Stimulated activated CD8-positive, alpha-beta memory T cell treated with anti-CD3 and anti-CD28 coated beads, Interleukin-2, amount 100 ng/mL, for 48 hours (primary cell): ENCODE measurements around the gene KCNQ5.

Source experiments
- DNase-seq, 2 donors: peaks; one replicate each; pipeline ENCODE4 v3.0.0-alpha.2; 2020; ENCODE audit warnings: low read depth in 2 of 2

KCNQ5 gene

DNA sequence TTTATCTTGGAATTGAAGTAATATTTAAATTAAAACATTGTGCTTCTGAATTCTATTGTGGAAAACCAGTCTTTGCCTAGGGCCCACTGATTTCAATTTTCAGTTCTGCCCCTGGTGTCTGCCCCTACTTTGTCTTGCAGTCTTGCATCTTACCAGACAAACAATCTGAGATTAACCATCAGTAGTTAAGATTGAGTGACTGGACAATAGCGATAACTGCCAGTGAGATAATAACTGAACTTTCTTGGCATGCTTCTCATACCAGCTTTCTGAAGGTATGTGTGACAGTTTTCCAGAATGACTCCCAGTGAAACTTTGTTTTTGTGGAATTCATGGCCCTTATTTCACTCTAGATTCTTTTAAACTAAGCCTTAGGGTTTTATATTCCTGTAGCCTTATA is 53.5 kb downstream of the KCNQ5 start:
- no peak for DNase-seq

DNA sequence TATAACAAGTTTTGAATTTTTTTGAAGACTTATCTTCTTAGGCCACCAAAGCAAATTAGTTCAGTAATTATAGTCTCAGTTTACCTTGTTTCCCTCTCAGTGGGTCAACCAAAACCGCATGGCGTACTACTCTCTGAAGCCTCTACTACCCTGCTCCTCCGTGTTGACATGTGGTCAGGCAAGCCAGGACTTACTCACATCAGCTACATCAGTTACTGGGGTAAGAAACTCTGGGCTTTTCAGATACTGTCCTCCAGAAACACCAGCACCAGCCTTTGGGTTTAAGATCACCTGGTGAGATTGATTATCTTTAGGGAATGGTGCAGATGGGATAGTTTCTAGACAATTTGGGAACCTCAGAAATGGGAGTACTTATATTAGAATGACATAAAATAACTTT is 55.1 kb downstream of the KCNQ5 start:
- DNase-seq = no peak

DNA sequence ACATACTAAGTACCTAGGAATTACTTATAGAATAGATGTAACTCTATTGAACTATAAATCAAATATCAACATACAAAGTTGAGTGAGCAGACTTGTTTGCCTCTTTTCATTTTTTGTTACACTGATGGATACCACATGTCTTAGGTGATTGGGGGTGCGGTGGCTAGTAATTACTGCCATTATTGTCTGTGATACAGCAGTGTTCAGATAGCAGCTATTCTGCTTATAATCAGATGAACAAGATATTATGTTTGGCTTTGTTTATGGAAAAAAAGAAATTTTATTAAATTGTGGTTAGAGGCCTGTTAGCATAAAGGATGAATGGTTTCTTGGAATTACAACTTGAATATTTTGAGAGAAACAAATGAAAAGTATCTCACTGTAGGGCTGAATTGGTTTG is 55.9 kb downstream of the KCNQ5 start:
- no peak for DNase-seq

DNA sequence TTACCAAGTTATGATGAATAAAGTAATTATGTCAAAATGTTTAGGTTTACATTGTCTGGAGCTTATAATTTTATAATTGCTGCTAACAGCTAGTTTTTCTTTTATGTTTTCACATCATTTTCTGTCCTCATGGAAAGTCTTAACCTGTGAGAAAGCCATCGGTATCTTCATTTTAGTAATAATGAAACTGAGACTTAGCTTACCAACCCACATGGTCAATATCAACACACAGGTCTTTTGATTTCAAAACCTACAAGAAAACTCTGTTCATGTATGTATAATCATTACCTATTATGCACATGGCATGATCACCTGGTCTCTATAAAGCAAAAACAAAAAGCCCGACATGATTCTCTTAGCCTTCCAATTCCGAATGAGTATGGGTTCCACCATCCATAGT is 61.9 kb downstream of the KCNQ5 start:
- DNase-seq = no peak

DNA sequence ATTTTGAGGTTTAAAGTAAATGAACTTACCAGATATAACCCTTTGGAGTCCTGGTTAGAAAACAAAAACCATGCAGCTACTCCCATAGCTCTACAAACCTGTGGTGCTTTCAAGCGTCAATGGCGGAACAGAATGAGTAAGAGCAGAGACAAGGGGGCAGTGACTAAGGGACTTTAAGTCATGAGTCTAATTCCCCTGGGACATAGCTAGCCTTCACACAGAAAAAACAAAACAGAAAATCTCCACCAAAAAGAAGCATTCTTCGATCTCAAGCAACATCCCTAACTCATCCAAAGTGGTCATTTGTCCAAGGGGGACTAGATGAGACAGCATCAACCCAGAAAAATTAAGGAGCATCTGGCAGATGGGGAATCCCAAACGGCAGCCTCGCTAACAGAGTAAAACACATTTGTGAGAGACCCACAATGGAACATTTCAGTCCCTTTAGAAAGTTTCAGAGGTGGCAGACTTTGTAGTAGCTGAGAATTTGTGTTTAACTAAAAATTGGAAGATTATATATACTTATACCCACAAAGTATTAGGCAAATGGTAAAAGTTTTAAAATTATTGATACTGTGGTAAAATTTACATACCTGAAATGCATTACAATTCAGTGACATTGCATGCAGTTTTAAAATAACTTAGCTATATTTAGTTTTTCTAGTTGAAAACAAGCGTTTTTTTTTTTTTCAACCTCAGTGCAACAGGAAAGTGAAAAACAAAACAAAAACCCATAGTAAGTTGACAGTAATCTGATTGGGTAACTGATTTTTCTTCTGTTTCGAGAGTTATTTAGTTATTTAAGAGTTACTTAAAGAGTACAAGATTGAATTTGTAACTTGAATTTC is 67.5 kb downstream of the KCNQ5 start:
- no peak for DNase-seq

DNA sequence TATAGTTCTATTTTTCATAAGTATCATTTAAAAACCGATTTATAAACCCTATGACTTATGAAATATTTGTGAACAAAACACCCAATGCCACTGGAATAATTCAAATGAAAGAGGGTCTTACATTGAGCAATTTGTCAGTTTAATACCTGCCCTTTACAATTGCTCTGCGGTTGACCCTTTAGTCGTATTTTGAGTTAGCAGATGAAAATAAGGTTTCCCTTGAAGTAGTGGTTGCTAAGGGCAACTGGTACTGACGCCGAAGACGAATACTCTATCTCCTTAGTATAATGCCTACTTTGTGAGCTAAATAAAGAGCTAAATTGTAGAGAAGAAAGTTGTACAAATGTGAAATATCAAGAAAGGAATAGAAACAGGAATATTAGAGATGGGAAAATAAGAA is 69.4 kb downstream of the KCNQ5 start:
- no peak for DNase-seq

DNA sequence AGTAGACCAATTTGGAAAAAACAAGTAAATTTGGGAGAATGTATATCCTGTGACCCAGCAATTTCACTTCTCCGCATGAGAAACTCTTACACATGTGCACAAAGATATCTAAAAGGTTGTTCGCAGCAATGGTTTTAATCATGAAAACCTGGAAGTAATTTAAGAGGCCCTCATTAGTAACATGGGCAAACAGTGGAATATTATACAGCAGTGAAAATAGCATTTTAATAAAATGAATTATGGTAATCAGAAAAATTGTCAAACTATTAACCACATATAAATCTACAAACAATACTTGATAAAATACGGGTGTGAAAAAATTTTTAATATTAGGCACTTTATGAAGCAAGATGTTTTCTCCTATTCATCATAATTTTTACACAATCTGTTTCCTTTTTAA is 74.2 kb downstream of the KCNQ5 start:
- no peak for DNase-seq

DNA sequence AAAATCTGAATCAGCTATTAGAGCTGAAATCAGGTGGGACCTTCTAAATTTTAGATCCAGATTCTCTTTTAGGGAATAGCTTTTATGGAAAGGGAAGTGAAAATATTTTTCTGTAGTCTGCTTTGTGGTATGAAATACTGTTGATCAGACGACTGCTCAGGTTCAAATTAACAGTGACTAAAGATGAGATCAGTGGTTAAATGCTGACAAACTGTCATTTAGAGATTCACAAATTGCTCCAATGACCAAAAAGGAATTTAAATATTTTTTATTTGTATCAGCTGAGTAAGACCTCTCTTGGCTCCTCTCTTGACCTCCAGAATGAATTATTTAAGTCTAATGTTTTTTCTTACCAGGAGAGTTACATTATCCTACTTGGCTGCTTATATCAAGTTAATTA is 77.3 kb downstream of the KCNQ5 start:
- DNase-seq = no peak

DNA sequence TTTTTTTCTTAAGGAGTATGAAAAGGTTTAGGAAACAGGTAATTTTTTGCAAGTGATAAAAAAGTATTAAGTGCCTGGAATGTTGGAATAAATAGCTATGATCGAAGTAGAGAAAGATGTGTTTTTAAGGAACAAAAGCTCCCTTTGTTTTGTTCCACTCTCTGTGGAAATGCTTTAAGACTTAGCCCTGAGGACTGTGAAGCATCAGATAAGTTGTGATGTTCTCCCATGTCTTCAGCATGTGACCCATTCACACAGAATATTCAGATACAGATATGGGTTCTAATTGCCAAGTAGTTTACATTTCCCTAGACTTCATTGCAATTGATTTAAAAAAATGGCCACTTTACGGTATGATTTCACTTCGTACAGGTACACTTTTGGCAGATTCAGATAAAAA is 80.6 kb downstream of the KCNQ5 start:
- DNase-seq = no peak

DNA sequence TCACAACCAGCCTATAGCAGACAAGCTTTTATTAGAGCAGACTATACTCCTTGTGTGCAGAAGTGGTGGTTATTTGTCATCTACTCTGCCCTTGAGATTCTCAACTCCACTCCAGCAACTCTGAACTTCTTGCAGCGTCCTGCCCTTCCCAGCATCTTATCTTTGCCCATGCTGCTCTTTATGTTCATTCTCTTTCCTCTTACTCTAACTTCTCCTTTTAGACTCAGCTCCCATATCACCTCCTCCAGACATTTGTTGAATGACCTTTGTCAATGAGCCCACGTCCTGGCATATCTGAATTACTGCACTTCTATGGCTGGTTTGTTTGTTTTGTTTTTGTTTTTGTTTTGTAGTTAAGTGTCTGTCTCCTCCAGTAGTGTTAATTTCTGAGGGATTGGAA is 81.2 kb downstream of the KCNQ5 start:
- no peak for DNase-seq

DNA sequence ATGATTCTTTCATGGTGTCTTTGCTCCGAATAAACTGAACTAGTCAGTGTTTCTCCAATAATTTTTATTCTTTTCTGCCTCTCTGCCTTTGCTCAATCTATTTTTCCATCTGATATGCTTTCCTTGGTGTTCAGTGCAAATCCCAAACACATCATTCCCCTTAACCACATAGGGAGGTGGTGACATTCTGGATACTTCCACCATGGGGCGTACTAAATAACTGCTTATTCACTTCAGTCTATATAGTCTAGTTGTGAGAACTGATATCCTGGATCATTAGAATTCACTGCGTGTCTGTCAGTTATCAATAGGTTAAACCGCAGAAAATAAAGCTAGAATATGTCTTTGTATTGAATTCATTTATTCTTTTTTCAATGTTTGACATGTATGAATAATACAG is 83.1 kb downstream of the KCNQ5 start:
- no peak for DNase-seq

DNA sequence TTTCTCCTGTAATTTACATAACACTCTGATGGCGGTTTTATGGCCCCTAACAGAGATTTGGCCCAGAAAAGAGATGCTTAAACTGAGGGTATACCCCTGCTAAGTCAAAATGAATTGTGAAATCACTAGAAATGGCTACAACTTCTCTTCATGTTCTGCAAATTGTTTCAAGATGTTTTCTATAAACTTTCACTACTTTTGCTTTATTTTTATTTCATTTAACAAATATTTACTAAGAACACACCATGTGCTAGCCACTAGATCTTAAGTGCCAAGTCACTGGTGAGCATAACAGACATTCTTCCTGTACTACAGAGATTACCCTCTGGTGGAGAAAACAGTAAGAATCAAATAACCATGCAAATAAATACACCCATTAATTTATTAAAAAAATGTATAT is 87.6 kb downstream of the KCNQ5 start:
- no peak for DNase-seq

DNA sequence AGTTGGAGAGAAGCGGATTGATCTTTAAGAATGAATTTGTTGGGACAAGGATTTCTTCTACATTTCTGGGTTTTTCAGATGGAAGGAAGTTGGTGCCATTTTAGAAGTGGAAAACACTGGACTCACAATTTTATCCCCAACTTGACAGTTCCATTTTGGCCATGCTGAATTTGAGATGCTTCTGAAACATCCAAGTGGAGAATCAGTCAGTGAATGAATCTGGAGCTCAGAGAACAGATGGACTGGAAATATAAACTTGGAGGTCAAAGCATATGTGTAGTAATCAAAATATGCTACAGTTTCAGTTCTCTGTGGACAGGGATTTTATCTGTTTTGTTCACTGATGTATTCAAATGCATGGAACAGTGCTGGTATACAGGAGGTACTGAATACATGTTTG is 89.9 kb downstream of the KCNQ5 start:
- DNase-seq = no peak

DNA sequence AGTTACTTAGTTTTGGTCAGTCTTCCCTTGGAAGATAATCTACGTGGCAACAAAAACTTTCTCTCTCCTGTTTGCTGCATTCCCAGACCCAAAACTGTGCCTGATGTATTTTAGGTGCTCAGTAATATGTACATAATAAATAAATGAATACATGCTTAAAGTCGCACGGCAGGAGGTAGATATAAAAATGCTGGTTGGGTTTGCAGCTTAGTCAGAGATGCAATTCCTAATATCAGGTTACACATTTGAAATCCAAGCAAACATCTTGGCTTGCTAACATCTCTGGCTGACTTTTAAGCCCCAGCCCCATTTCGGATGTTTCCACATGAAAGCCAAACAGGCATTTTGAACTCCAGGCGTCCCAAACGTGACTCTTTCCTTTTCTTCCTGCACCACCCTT is 91.0 kb downstream of the KCNQ5 start:
- no peak for DNase-seq

DNA sequence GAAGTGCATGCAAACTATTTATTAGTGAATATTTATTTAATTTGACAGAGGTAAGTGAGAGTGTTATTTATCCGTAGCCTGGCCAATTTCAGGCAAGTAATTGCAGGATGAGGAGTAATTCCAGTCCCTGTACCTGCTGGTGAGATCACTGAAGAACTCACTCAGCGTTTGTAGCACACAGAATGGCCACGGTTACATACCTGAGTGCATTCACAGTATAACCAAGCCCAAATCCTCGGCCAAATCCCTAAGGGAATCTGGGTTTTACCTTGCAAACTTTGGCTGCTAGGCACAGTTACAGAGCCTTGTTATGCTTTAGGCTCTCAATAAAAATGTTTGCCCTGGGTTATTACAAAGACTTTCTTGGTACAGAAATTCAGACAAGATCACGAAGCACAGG is 93.3 kb downstream of the KCNQ5 start:
- no peak for DNase-seq

DNA sequence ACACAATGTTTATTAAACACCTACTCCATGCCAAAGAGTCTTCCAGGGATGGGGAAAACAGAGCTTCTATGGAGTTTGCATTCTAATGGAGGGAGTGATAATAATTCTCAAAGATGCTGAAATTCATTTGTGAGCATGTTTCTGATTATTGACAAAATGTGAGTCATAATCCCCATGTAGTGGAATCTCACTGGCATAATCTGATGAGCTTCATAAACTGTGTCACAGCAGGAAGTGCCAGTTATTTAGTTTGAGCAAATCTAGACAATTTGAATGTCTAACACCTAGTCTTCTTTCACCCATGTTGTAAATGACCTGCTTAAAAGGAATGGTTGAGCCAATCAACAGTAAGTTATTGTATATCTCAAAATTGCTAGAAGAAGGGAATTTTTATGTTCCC is 95.1 kb downstream of the KCNQ5 start:
- no peak for DNase-seq

DNA sequence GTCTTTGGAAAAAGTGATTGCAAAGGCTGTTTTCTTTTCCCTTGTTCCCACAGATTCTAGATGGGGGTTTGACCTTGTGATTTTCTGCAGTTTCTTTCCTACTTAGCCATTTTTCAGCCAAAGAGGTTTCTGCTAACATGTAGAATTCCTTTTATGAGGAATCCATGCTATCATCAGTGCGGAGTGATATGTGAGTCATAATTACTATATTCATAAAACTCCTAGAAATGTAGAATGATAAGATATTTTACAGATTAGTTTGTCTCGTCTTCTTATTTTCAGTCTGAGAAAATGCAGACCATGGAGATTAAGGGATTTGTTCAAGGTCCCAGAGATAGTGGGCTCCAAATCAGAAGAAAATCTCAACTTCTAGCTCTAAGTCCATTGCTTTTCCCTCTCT is 98.6 kb downstream of the KCNQ5 start:
- no peak for DNase-seq

DNA sequence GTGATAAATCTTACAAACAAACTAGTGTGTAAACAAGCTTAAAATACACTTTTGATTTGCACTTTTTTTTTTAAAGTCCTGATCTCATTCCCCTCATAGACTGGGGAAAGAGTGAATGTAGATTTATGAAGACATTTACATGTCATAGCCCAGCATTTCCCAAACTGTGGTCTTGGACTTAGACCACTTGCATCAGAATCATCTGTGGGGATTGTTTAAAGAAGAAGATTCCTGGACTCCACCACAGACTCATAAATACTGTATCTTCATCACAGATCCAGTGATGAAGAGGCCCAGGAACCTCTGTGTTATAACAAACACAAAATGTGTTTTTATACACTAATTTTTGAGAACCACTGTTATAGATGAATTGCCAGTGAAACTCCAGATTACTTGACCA is 99.5 kb downstream of the KCNQ5 start:
- no peak for DNase-seq

DNA sequence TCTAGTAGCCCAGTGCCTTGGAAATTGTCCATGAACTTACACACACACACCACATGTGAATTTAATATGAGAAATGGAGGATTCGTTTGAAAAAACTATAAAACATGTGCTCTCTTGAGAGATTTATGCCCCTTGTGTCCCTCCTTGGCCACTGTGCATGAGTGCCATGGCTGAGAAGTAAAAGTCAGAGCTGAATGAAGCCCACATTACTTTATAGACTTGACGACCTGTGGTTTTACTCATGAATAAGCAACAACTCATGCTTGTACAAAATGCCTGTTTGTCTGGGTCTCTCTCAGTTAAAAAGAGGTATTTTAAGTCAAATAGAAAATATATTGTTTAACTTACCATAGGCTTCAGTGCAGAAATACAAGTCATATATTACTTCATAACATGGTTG is 102.7 kb downstream of the KCNQ5 start:
- no peak for DNase-seq

DNA sequence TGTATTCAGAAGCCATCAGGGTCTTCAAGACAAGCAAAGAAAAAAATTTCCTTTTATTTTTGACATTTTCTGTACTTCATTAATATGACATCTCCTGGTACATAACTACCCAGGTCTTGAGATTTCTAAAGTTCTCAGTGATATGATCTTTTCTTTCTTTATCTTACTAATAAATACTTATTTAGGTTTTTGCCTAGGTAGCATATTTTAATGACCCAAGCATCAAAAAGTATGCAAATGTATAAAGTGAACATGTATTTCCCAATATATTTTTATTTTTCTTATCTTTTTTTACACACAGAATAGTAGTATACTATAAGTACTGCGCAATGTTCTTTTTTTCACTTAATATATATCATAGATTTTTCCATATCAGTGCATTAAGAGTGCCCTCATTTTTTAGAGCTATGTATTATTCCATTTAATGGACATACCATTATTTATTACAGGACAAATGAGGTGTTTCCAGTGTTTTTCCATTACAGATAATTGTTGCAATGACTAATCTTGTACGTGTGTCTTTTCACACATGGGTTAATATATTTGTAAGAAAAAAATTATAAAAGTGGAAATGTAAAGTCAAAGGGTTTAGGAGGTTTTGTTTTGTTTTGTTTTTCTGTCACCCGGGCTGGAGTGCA is 107.0 kb downstream of the KCNQ5 start:
- no peak for DNase-seq

DNA sequence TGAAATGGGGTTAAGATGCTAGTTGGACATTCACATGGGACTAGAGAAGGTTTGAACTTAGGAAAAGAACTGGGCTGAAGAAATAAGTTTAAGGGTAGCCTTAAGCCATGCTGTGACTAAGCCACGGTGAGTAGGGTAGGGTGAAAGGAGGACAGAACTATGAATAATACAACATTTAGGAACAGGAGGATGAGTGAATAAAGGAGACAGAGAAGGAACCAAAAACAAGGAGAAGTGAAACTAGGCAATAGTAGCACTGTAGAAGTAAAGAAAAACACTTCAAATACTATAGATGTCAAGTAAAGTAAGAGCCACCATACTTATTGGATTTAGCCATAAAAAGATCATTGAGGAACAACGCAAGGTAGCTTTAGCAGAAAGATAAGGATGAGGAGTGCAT is 111.2 kb downstream of the KCNQ5 start:
- no peak for DNase-seq

DNA sequence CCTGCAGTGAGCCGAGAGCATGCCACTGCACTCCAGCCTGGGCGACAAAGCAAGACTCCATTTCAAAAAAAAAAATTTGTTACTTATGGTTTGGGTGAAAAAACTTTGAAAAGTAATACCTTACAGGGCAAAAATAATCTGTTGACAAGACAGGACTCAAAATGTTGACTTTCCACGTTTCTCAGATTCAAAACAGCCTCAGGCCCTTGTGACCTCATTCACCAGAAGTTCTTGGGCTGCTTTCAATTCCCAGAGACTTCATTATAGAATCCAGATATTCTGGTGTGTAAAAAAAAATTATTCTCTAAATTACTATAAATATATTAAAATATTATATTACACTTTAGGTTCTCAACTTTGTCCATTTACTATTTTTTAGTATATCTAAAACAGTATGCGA is 116.2 kb downstream of the KCNQ5 start:
- DNase-seq = no peak

DNA sequence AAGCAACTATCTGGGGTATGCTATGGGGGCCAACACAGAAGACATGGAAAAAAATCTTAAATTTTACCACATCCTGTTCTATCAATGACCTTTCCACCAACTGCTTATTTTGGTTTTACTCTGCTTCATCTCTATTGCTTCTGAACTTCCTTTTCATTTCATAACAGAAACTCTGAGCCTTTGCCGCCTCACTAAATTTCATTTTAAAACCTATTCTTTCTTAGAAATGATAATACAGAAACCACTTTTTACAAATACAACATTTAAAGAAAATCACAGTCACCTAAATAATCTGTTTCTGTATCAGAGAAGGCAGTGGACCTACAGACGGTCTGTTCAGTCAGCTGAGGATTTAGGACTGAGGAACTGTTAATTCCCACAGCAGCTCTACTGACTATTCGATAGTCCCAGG is 117.5 kb downstream of the KCNQ5 start:
- no peak for DNase-seq

DNA sequence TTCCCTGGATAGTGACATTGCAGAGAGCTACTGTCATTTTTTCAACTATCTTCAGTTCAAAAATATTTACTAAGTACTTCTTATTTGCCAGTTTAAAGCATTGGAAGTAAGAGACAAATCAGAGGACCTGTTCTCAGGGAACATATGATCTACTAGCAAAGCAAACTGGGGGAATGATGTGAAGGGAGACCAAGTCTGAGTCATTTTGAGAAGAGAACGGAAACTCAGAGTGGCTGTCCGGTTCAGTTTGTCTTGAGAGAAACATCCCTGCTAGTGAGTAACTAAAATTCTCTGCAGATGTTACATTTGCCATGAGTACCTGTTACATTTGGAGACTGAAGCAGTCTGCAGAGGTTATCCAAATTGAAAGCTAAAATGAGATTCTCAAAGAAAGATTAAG is 118.3 kb downstream of the KCNQ5 start:
- no peak for DNase-seq
